Endothelial cell of umbilical vein (primary cell): ENCODE data around the gene OPCML.

Experiments
- CTCF ChIP-seq, 2 donors: IDR thresholded peaks; 1 replicate in 1 of 2; 2 replicates in 1 of 2; pipeline ENCODE4 v1.5.1; 2011; ENCODE audit warnings: low read length in 2 of 2, mild to moderate bottlenecking in 2 of 2, moderate library complexity in 2 of 2, control low read depth in 1 of 2, inconsistent platforms in 1 of 2, low read depth in 1 of 2; ENCODE audit not compliant: insufficient read depth in 1 of 2; ENCODE audit errors: extremely low read depth in 1 of 2
- EZH2 ChIP-seq: IDR thresholded peaks from 2 replicates; pipeline ENCODE4 v1.6.1; 2012; ENCODE audit warnings: borderline replicate concordance, low read depth, mild to moderate bottlenecking, moderate library complexity, low read length, inconsistent platforms; ENCODE audit not compliant: severe bottlenecking
- FOS ChIP-seq: IDR thresholded peaks from 2 replicates; pipeline ENCODE4 v1.6.1; 2011; ENCODE audit warnings: mild to moderate bottlenecking, low read length, moderate library complexity, borderline replicate concordance; ENCODE audit not compliant: insufficient read depth
- GATA2 ChIP-seq: IDR thresholded peaks from 2 replicates; pipeline ENCODE4 v1.7.0; 2011; ENCODE audit warnings: low read depth, mild to moderate bottlenecking, moderate library complexity, mixed read lengths, low read length; ENCODE audit not compliant: insufficient read length, insufficient read depth
- JUN ChIP-seq: IDR thresholded peaks from 2 replicates; pipeline ENCODE4 v1.6.1; 2011; ENCODE audit warnings: borderline replicate concordance, low read depth; ENCODE audit not compliant: insufficient read length, insufficient read depth
- MAX ChIP-seq: IDR thresholded peaks from 2 replicates; pipeline ENCODE4 v1.6.1; 2011; ENCODE audit not compliant: insufficient read depth, insufficient read length
- MYC ChIP-seq: IDR thresholded peaks from one replicate; pipeline ENCODE4 v1.6.1; 2011; ENCODE audit warnings: mild to moderate bottlenecking, low read depth, low read length
- POLR2A ChIP-seq: IDR thresholded peaks from 2 replicates; pipeline ENCODE4 v1.6.1; 2012; ENCODE audit warnings: low read depth, mild to moderate bottlenecking, control low read depth, low read length
- POLR2AphosphoS5 ChIP-seq: IDR thresholded peaks from 2 replicates; pipeline ENCODE4 v1.6.1; 2012; ENCODE audit warnings: low read depth, mild to moderate bottlenecking, control low read depth, low read length, moderate library complexity; ENCODE audit not compliant: insufficient read depth

GRCh38 chr11:132646890-132647289, 885.4 kb downstream of the OPCML start:
- TF ChIP-seq POLR2AphosphoS5 (no peak), CTCF (IDR thresholded peaks at IDR 0.05; ENCODE audit: extremely low read depth in 1 of 2, insufficient read depth in 1 of 2, low read depth in 1 of 2, low read length in 2 of 2) (no peak), POLR2A (no peak), EZH2 (no peak), FOS (no peak), MAX (no peak), JUN (no peak), GATA2 (no peak), MYC (no peak)
